ENCODE results near the gene TMEM19.
"Not testable (repeated sequence)": the region's sequence is repeated elsewhere in the genome, so short reads cannot be mapped to it uniquely, and the experiment has no call there.

The TMEM19 gene

DNA sequence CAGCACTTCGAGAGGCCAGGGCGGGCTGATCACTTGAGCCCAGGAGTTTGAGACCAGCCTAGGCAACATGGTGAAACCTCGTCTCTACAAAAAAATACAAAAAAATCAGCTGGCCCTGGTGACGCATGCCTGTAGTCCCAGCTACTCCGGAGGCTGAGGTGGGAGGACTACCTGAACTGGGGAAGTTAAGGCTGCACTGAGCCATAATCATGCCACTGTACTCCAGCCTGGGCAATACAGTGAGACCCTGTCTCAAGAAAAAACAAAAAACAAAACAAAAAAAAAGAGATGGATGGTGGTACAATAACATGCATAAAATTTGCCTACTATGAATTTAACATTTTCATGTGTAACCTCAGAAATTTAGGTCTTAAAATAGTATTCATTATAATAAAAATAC lies 19.6 kb upstream of the TMEM19 start:
- no peak for DNase-seq

GRCh38 chr12:71671311-71671710 lies 14.6 kb upstream of the TMEM19 start:
- no peak for DNase-seq

DNA sequence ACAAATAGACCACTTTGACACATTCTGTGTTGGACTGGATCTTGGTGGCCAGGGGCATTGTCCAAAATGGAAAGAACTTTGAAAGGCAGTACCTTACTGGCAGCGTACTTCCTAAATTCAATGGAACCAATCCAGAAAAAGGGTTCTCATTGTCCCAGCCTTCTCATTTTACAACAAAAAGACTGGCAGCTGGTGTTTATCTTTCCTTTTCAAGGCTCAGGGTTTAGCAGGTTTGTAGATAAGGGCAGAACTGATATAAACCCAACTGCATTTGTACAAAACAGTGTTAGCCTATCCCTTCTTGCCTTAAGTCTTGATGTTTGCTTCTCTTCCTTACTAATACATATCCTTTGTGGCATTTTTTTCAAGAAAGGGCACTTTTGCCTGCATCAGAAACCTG lies 14.1 kb upstream of the TMEM19 start:
- DNase-seq: no peak

DNA sequence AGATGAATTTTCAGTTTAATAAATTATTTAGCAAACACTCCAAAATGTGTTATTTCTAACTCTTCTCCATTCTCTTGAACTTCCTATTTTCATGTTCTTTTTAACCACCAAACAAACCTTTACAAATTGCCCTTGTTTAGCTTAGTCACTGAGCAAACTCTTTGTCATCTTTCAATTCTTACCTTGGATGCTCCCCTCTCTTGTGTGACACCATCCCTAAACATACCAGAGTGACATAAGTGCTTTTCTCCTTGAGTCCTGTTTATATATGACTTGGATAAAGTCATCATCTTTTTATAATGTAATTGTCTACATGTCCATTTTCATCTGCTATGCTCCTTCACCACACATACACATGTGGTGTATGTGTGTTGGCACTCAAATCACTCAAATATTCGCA lies 3.4 kb upstream of the TMEM19 start:
- no peak for DNase-seq

GRCh38 chr12:71683633-71684032 lies 2.2 kb upstream of the TMEM19 start:
- DNase-seq: no peak

DNA sequence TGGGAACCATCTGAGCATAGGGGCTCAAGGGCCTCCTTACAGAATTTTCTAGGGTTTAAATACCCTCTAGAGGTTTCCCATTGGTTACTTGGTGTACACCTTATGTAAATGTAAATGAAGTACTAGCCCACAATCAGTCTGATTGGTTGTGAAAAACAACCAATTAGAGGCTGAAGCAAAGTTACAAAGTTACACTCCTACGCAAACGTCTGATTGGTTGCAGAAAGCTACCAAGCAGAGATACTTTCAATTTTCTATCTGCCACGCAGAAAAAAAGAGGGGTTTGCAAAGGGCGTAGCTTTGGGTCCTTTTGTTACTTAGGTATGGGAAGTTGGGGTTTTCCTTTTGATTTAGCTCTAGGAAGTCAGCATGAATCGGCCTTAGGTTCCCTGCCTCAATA lies 1.8 kb upstream of the TMEM19 start:
- peak; percentile 6 for DNase-seq

DNA sequence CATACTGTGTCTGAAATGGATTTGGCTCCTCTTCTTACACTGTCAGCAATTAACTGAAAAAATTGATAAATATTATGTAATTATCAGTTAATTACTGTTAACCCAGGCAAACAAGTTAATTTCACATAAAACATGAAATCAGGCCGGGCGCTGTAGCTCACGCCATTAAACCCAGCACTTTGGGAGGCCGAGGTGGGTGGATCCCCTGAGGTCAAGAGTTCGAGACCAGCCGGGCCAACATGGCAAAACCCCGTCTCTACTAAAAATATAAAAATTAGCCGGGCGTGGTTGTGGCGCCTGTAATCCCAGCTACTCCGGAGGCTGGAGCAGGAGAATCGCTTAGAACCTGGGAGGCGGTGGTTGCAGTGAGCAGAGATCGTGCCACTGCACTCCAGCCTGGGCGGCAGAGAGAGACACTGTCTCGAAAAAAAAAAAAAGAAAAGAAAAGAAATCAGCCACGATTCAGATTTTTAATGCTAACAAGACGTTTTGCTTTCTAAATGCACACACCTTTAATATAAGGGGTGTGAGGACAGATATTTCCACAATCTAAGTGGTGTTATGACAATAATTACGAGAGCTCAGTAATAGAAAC lies 473 bp upstream of the TMEM19 start:
- DNase-seq: no peak

- no peak for DNase-seq
These were observed 760 bp downstream of the TMEM19 start for GRCh38 chr12:71686658-71687025.

GRCh38 chr12:71687172-71687571 lies 1.3 kb downstream of the TMEM19 start:
- DNase-seq: not testable (repeated sequence)

DNA sequence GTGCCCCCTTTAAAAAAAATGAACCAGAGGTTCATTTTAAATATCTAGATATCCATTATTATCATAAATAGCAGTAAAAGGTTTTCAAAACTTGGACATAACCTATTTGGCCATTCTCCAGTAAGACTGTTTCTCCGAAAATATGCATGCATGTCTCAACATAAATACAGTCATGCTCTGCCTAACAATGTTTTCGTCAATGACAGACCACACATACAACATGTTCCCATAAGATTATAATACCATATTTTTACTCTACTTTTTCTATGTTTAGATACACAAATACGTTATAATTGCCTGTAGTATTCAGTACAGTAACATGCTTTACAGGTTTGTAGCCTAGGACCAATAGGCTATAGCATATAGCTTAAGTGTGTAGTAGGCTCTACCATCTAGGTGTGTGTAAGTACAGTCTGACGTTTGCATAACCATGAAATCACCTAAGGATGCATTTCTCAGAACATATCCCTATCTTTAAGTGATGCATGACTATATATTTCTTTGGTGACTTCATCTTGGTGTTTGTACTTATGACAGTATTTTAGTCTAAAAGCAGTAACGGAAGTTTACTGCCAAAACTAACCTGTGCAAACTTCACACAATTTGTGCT lies 3.2 kb downstream of the TMEM19 start:
- no peak for DNase-seq

DNA sequence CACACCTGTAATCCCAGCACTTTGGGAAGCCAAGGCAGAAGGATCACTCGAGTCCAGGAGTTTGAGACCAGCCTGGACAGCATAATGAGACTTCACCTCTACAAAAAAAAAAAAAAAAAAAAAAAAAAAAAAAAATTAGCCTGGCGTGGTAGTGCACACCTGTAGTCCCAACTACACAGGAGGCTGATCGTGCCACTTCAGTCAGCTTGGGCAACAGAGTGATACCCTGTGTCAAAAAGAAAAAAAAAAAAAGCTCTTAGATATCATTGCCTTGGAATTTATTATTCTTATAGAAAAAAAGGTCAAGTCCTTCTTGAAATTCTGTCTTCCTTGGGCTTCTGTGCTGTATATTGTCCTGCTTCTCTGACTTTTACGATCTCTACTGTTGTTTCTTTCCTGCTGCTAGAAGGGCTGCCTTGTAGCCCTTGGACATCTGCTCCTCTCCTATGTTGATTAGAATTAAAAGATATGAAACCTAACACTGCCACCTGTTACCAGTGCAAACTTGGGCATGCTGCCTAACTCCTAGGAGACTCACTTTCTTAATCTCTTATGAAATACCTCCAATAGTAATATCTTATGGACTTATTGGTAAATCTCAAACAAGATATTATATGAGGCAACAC lies 5.7 kb downstream of the TMEM19 start:
- DNase-seq: no peak

- DNase-seq: no peak
These were observed 7.2 kb downstream of the TMEM19 start for GRCh38 chr12:71693126-71693525.

- not testable (repeated sequence) for DNase-seq
These were observed 7.8 kb downstream of the TMEM19 start for GRCh38 chr12:71693651-71694050.

GRCh38 chr12:71694099-71694820 lies 8.4 kb downstream of the TMEM19 start:
- DNase-seq: no peak

- no peak for DNase-seq
These were observed 9.9 kb downstream of the TMEM19 start for GRCh38 chr12:71695782-71696181.

DNA sequence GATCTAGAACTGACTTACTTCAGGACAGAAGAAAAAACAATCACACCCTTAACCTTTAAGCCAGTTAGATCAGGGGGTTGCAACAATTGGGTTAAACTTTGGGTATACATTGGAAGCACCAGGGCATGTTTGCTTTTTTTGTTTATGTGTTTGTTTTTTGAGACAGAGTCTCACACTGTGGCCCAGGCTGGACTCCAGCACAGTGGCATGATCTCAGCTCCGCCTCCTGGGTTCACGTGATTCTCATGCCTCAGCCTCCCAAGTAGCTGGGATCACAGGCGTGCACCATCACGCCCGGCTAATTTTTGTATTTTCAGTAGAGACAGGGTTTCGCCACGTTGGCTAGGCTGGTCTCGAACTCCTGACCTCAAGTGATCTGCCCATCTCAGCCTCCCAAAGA lies 16.3 kb downstream of the TMEM19 start:
- not testable (repeated sequence) for DNase-seq

- no peak for DNase-seq
These were observed 16.7 kb downstream of the TMEM19 start for GRCh38 chr12:71702590-71702989.

GRCh38 chr12:71703206-71703605 lies 17.3 kb downstream of the TMEM19 start:
- no peak for DNase-seq

GRCh38 chr12:71704920-71705319 lies 19.0 kb downstream of the TMEM19 start:
- no peak for DNase-seq

DNA sequence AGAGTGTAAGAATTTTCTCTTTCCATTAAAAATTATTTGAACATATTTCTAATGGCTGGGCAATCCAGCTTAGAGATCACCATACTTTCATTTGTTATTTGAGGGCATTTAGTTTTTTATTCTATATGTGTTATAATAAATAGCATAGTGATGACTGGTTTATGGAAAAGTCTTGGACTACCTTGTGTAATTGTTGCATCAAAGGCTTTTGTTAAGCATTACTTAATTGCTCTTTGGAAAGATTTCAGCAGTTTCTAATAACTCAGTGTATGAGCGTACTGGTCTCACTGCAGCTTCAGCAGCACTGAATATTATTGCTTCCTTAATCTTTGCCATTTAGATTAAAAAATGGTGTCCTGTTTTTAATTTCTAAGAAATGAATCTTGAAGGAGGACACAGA lies 22.8 kb downstream of the TMEM19 start:
- DNase-seq: no peak

GRCh38 chr12:71710276-71711125 lies 24.6 kb downstream of the TMEM19 start:
- no peak for DNase-seq

GRCh38 chr12:71718611-71719010 lies 32.7 kb downstream of the TMEM19 start:
- no peak for DNase-seq

Data from CD4-positive, alpha-beta T cell treated with Interleukin-6 for 4 hours (primary cell).